ENCODE data around the gene HYAL3.
"Not testable (repeated sequence)": the region's sequence is repeated elsewhere in the genome, so short reads cannot be mapped to it uniquely, and the experiment has no call there.

HYAL3 gene

DNA sequence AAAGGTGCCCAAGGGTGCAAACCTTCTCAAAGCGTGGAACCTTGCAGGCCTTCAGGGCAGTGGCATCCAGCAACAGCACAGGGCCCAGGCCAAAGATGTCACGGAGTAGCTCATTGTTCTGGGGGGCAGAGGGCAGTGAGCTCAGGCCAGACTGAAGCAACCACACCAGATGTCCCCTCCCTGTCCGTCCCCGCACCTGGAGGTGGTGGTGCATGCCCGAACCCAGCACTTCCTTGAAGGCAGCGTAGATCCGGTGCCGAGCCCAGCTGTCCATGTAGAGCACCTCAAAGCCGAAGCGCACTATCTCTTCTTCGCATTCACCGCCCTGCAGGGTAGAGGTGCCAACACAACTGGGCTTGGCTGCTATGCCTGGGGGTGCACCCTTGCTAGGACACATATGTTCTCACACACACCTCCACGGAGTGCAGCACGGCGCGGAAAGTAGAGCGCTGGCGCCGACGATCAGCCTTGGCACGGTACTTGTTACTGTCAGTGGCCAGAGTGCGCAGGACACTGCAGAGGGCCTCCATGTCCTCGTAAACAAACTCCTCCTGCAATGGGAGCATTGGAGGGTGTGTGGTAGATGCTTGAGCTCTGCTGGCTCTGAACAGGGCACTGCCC is 10.7 kb downstream of the HYAL3 start:
- no peak for DNase-seq

DNA sequence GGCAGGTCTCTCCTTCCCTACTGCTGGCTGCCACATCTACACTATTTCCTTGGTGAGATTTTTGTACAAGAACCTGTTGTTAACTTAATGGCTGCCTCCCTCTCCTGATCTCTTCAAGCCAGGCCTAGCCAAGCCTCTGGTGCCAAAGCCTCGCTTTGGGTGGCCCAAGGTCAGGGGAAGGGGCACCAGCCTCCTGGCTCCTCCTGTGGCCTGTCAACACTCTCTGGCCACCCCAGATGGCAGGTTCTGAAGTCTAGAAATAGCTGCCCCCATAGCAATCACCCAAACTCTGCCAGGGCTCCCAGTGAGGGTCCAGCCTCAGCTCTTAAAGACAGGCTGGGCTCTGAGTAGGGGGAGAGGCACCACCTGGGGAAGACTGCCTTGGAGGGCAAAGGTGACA is 11.9 kb downstream of the HYAL3 start:
- DNase-seq, result no peak

DNA sequence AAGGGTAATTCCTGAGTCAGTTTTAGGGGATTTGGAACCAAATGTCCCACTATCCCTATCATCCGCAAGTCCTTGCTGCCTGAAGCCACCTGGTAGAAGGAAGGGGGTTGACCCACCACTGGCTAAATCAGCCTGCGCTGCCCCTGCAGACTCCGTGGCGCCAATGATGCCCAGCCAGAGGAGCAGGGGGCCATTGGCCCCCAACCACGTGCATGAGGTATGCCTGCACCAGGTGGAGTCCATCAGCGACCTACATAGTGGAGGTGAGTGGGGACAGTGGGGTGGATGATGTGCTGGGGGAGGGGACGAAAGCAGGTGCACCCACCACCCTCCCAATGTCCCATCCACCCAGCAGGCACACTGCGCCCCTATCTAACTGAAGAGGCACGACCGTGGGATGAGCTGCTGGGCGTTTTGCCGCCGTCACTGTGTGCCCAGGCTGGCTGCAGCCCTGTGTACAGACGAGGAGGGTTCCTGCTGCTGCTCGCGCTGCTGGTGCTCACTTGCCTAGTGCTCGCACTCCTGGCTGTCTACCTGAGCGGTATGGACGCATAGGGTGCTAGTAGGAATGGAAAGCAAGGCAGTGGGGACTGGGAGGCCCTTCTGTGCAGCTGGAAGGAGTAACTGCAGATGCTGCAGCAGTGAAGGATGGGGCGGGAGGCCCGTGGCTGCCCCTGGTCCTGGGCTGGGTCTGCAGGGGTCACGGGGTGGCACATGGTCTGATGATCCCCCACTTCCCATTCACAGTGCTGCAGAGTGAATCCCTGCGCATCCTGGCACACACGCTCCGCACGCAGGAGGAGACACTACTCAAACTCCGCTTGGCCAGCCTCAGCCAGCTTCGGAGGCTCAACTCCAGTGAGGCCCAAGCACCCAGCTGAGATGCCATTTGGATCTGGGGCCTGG is 12.6 kb downstream of the HYAL3 start:
- no peak for DNase-seq

DNA sequence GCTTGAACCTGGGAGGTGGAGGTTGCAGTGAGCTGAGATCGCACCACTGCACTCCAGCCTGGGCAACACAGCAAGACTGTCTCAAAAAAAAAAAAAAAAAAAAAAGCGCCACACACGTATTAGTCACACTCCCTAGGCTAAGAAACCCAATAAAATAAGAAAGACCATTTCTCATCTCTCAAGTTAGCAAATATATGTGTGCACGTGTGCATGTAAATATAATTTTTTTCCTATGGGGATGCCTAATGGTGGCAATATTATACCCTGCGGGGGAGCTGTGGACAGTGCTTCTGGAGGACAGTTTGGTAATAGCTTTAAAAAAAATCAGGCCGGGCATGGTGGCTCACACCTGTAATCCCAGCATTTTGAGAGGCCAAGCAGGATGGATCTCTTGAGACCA is 15.1 kb downstream of the HYAL3 start:
- not testable (repeated sequence) for DNase-seq

DNA sequence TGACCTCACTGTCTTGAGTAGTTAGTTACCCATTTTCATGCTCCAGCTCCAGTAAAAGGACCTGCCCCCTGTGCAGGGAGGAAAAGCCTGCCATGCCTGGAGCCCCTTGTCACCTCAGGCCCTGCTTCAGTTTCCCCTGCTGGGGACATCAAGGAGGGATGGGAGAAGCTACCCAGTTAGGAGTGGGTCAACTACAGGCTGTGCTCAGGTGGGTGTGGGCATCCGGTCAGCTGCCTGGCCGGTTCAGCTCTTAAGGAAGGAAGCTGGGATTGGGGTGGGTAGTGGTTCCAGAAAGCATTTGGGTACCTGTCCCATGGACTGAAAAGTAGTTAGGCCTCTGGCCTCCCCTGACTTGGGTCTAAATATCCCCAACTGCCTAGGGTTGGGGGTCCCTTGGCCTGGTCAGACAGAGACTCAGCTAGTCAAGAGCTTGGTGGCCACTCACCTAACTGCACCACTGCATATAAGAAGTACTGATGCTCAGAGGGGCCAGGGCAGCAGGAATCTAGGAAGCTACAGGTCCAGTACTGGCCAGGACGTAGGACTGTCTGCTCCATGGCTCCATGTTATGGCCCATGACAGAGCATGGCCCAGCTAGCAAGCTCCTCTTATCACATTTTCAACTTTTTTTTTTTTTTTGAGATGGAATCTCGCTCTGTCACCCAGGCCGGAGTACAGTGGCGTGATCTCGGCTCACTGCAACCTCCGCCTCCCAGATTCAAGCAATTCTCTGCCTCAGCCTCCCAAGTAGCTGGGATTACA is 19.8 kb downstream of the HYAL3 start:
- DNase-seq, result no peak

DNA sequence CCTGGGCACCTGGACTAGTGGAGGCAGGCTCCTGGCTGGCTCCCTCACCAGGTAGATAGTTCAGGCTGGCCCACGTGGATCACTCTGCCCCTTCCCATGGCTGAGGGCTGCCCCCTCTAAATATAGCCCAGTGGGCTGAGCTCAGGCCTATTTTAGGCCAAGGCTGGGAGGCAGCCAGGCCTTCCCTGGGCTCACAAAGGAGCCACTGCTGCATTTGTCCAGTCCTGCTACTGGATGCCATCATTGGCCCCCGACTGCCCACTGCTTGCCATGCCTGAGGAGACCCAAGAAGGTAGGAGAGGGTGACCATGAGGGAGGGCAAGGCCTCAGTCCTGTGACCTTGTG is 20.4 kb downstream of the HYAL3 start, which contains the start of gene LSMEM2:
Gene LSMEM2, plus strand, starts transcription at position 208 of the 345 bp plus-strand sequence. Its CDS starts 27 bp downstream, at position 235.
- no peak for DNase-seq

DNA sequence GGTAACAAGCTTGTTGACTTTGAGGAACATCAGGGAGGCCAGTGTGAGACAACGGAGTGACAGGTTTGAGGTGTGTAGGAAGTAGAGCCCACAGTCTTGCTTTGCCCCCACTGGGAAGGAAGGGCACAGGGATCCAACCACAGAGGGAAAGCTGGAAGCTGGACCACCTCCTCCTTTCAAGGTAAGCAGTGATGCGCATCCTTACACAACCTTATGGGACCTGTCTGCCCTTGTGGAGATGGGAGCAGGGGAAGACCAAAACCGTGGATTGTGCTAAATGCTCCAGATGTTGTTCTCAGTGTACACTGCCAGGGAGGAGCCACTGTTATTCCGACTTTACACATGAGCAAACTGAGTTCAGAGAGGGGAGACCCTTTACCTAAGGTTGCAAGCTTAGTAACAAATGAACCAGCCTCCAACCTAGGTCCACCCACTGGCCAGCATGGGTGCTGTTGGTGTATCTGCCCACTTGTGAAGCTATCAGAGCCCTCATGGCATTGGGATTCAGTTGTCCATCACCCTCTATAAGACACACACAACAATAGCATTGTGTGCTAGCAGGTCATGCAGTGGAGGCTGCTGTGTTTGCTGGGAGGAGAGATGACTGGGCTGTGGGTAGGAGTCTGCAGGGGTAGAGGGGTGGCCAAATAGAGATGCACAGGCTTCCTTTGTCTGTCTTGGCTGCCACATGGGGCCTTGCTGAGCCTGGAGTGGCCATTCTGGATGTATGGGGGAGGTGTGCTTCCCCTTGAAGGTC is 20.9 kb downstream of the HYAL3 start:
- DNase-seq, result no peak

DNA sequence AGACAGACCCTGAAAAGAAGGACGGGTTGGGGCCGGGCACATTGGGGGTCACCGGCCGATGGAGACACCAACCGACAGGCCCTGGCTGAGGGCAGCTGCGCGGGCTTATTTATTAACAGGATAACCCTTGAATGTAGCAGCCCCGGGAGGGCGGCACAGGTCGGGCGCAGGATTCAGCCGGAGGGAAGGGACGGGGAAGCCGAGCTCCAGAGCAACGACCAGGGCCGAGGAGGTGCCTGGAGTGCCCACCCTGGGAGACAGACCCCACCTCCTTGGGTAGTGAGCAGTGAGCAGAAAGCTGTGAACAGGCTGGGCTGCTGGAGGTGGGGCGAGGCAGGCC is 22.5 kb downstream of the HYAL3 start:
- DNase-seq, result no peak

DNA sequence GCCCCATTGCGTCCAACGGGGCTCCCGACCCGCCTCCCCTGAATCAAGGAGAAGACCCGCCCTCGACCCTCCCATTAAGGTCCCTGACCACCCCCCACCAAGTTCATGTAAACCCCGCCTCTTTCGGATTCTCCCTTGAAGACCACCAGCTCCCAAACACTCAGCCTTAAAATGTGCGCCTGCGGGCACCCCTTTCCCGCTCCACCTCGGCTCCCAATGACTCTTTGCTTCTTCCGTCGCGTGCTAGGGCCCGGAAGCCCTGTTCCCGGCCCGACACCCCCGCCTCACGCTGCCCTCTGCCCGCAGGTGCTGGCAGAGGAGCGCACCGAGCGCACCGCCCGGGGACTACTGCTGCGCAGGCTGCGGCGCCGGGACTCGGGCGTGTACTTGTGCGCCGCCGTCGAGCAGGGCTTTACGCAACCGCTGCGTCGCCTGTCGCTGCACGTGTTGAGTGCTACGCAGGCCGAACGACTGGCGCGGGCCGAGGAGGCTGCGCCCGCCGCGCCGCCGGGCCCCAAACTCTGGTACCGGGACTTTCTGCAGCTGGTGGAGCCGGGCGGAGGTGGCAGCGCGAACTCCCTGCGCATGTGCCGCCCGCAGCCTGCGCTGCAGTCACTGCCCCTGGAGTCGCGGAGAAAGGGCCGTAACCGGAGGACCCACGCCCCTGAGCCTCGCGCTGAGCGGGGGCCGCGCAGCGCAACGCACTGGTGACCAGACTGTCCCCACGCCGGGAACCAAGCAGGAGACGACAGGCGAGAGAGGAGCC is 23.0 kb downstream of the HYAL3 start:
- DNase-seq, result no peak

DNA sequence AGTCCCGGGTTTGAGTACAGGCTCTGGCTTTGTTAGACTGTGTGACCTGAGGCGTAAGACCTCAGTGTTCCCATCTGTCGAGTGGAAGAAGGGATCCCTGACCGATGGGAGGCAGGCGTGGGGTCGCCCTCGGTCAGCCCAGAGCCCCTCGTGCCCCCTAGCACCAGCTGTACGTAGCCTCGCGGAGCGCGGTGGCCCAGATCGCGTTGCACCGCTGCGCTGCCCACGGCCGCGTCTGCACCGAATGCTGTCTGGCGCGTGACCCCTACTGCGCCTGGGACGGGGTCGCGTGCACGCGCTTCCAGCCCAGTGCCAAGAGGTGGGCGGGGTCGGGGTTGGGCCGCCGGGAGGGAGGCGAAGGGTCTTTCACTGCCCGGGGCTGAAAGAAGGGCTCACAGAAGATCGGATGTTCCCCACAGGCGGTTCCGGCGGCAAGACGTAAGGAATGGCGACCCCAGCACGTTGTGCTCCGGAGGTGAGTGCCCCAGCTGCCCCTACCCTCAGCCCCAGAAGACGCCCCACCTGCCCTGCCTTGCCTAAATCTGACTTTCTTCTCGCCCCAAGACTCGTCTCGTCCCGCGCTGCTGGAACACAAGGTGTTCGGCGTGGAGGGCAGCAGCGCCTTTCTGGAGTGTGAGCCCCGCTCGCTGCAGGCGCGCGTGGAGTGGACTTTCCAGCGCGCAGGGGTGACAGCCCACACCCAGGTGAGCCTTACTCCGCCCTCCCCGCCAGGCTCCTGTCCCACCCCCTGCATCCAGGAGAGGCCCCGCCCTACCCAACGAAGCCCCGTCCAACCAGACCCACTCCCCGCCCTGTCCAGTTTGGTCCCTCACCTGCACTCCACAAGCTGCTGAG is 23.8 kb downstream of the HYAL3 start:
- DNase-seq, result no peak

DNA sequence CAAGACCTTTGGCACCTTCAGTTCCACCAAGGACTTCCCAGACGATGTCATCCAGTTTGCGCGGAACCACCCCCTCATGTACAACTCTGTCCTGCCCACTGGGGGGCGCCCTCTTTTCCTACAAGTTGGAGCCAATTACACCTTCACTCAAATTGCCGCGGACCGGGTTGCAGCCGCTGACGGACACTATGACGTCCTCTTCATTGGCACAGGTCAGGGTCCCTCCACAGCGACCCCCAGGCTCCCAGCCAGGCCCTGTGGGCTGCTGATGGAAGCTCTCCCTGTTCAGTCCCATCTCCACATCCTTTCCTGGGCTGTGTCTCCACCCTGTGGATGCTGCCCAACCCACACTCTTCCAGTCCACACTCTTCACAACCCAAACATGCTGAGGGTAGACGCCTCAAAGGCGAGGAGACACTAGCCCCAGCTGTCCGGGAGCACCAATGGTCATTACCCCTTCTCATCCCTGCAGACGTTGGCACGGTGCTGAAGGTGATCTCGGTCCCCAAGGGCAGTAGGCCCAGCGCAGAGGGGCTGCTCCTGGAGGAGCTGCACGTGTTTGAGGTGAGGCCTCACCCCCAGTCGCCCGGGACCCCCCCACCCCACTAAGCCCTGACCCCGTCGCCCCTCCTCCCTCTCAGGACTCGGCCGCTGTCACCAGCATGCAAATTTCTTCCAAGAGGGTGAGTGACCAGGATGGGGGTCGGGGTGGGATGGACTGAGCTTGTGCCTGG is 24.7 kb downstream of the HYAL3 start:
- DNase-seq, result no peak

DNA sequence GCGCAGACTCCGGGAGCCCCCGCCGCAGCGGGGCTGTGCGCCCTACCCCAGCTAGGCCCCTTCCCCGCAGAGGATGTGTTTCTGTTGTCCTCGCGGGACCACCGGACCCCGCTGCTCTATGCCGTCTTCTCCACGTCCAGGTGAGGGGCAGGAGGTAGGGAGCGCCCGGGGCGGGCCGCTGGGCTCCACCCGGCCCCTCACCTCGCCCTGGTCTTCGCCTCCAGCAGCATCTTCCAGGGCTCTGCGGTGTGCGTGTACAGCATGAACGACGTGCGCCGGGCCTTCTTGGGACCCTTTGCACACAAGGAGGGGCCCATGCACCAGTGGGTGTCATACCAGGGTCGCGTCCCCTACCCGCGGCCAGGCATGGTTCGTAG is 25.5 kb downstream of the HYAL3 start:
- no peak for DNase-seq

DNA sequence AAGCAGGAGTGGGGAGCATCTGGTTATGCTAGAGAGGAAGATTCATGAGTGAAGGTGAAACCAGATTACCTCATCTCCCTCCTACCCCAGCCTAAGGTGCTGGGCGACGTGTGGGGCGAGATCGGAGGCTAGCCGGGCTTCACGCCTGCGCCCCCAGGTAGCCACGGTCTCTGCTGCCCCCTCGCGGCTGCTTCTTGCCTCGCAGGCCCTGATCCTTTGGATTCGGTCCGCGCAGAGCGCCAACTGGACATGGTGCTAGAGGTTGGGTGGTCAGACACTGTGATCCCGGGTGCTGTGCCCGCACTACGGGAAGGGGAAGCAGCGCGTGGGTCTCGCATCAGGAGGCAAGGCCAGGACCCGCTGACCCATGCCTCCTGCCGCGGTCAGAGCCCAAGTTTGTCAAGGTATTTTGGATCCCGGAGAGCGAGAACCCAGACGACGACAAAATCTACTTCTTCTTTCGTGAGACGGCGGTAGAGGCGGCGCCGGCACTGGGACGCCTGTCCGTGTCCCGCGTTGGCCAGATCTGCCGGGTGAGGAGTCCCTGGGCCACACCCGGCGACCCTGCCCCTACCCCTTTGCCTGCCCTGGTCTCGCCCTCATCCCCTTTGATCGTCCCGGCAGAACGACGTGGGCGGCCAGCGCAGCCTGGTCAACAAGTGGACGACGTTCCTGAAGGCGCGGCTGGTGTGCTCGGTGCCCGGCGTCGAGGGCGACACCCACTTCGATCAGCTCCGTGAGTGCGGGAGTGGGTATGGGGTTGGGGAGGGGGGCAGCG is 26.1 kb downstream of the HYAL3 start:
- DNase-seq, result peak; percentile 63

DNA sequence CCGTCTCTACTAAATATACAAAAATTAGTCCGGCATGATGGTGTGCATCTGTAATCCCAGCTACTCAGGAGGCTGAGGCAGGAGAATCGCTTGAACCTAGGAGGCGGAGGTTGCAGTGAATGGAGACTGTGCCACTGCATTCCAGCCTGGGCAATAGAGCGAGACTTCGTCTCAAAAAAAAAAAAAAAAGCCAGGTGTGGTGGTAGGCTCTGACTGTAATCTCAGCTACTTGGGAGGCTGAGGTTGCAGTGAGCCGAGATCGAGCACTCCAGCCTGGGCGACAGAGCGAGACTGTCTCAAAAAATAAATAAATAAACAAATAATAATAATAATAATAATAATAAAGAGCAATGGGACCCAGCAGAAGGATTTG is 26.7 kb downstream of the HYAL3 start:
- not testable (repeated sequence) for DNase-seq

DNA sequence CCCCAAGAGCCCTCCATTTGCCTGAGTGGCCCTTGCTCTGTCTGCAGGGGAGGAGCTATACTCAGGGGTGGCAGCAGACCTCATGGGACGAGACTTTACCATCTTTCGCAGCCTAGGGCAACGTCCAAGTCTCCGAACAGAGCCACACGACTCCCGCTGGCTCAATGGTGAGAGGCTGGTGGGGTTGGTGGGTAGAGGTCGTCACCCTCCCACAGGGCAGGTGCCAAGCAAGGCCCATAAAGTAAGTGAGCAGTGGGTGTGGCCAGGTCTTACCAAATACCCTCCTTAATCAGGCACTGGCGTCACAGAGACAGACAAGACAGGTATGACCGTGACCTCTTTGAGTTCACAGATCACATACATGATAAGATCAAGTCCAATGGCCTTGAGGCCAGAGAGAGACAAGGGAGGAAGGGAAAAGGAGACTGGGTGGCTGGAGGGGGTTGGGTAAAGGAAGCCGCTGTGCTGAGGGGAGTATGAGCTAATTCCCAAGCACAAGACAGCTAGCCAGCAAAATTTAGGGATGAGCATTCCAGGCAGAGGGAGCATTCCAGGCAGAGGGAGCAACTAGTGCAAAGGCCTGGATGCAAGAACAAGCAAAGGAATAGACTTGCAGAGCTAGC is 27.8 kb downstream of the HYAL3 start:
- no peak for DNase-seq

DNA sequence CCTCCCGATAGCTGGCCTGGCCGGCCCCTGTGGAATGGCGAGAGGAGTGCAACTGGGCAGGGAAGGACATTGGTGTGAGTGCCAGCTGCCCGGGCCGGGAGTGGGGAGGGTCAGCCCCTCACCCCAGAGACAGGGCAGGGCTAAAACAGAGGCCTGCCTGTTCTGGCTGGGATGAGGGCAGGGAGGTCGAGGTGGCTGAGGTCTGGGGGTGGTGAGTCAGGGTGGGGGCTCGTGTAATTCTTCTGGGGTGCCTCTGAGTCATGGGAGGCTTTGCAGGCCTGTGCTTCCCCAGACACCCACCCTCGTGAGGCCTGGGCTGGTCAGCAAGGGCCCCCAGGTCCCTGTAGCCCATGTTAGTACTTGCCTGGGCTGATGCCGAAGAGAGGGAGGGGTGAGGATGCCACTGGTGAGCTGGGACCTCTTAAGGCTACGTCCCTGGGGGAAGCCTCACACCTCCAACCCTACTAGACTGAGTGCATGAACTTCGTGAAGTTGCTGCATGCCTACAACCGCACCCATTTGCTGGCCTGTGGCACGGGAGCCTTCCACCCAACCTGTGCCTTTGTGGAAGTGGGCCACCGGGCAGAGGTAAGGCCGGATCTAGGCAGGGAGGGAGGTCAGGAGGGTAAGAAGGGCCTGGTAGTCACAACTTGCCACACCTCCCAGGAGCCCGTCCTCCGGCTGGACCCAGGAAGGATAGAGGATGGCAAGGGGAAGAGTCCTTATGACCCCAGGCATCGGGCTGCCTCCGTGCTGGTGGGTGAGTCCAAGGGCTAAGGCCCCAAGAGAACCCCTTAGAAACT is 28.6 kb downstream of the HYAL3 start:
- DNase-seq, result no peak

DNA sequence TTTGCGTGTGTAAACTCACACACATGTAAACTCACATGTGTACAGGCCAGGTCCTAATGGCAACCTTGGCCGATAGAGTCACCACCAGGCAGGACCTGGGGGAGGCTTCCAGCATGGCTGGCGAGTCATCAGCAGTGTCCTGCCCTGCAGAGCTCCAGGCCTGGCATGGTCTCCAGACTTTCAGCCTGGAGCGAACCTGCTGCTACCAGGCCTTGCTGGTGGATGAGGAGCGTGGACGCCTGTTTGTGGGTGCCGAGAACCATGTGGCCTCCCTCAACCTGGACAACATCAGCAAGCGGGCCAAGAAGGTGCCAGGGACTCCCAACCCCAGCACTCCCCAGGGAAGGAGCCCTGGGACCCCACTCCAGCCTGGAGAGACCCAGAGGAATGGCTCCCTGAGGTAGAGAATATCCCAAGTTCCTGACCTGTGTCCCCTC is 29.2 kb downstream of the HYAL3 start:
- no peak for DNase-seq

DNA sequence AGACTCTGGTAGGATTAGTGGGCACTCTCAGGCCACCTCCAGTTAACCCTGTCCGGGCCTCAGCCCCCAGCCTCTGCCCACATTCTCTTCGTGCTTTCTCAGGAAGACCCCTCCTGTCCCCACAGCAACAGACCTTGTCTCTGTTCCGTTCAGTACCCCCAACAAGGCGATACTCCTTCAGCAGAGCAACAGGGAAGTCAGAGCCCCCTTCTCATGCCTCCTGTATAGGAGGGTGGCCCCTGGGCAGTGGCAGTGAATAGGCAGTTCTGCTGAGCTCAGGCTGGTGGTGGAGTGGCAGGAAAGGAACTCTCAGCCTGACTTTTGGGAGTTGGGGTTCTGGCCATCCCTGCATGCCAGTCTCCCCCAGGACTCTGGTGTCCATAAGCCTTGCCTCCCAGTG is 29.7 kb downstream of the HYAL3 start:
- DNase-seq, result no peak

Data from NK-92 treated with Interleukin-12 subunit alpha and Interleukin-12 subunit beta, amount 100 ng/mL, for 24 hours (cell line).